ENCODE data around the gene DOK1. TPM values are rescaled to one million over a fixed set of nuclear protein-coding genes. Genes with fewer than 3 reads are reported as not detected.
A peak's percentile ranks its signal among the peaks of the same experiment; 100 is the strongest.

The DOK1 gene
- total RNA-seq, 1 experiment from 2014 or later = 24.7 TPM

DNA sequence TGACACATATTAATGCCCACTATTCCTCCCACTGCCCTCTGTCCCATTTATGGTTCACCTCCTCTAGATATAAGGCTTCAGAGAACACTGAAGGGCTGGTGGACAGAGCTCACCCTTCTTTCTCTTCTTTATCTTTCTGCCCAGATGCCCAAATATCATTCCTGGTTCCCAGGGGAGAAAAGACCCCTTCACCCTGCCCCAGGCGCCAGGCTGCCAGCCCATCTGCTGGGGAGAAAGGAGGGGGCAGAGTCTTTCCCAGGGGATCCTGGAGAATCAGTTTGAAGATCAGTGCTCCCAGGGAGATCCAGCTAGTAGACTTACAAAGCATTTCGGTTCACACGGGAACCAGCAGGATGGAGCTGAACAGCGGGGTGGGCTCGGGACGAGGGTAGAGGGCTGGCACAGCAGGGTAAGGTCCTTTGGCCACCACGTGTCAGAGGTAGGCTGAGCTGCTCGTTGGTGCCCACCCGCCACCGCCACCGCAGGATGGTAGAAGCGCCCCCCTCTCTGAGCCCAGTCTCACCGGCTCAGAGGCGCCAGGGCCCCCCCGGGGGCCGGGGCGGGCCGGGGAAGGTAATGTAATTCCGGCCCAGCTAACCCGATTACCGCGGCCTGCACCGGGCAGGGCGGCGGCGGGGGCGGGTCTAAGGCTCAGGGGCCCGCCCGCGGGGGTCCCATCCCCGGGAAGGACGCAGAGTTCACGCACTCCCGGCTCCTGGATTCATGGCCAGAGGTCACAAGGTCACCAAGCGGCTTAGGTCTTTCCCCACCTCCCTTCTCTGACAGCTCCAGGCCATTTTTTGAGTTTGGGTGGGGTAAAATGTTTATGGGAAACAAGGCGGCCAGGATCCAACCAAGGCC lies 41.5 kb upstream of the DOK1 start:
- H3K27ac ChIP-seq (ENCODE audit: low read length) = no peak overlapping the region
- no peak overlapping the region for H3K4me3 ChIP-seq (ENCODE audit: low read length)
- H3K4me2 ChIP-seq (ENCODE audit: low read depth, low read length, poor library complexity, severe bottlenecking) = no peak overlapping the region

DNA sequence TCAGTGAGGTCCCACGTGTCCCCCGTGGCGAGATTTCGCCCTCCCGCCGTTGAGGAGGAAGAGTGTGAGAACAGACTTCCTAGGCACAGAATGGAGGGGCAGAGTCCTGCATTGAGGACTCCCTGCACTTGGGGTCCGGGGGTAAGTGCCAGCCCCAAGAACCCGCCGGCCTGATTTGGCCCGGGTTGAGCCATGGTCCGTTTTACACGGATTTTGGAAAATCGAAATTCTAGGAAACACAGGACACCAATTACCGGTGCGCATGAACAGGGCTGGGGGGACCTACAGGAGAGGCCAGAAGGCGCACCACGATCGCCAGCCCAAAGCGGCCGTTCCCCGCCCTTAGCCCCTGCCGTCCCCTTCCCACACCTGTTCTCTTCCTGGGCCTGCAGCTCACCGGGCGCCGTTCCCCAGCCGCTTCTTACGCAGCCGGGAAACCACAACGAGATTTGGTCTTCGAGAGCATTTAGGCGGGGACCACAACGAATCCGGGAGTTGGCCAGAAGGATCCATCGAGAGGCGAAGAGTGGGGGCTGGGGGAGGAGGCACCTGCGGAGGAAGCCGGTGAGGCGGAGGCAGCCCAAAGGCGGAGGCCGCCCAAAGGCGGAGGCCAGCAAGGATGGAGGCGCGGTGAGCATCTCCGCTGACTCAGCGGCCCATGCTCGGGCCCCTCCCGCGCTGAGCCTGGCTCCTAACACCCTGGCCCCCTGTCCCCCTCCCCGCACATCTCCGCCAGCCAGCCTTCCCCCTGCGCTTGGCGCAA lies 40.7 kb upstream of the DOK1 start:
- H3K9ac ChIP-seq (ENCODE audit: low read length) = no peak overlapping the region
- H3K79me2 ChIP-seq (ENCODE audit: low read length) = no peaks in the 10 kb centered on the region
- DNase-seq = no peak
- H3K9me3 ChIP-seq (ENCODE audit: low read length) = no peaks in the 10 kb centered on the region
- H3K9me2 ChIP-seq (replicated peaks; ENCODE audit: insufficient read depth, low read length) = no peaks in the 10 kb centered on the region
- no peaks in the 10 kb centered on the region for H3K27me3 ChIP-seq (ENCODE audit: low read length)
- peak overlapping the region; percentile 27 for H3K4me2 ChIP-seq (ENCODE audit: low read depth, low read length, poor library complexity, severe bottlenecking)
- peaks cover 5% of the 10 kb centered on the region for H3K4me1 ChIP-seq (ENCODE audit: low read length)
- no peak overlapping the region for H3K4me3 ChIP-seq (ENCODE audit: low read length)
- H4K20me1 ChIP-seq (ENCODE audit: insufficient read depth, low read depth, low read length) = no peaks in the 10 kb centered on the region
- H2AFZ ChIP-seq (ENCODE audit: low read length) = no peak overlapping the region
- H3K36me3 ChIP-seq (ENCODE audit: insufficient read depth, low read length) = no peaks in the 10 kb centered on the region
- H3K27ac ChIP-seq (ENCODE audit: low read length) = no peak overlapping the region

More for the DNA sequence above, 41.5 kb upstream of the DOK1 start:
- DNase-seq = no peak
- Histone ChIP-seq H3K9me3 (ENCODE audit: low read length) (no peaks in the 10 kb centered on the region), H3K79me2 (ENCODE audit: low read length) (no peaks in the 10 kb centered on the region), H3K36me3 (ENCODE audit: insufficient read depth, low read length) (no peaks in the 10 kb centered on the region), H2AFZ (ENCODE audit: low read length) (no peak overlapping the region), H3K4me1 (ENCODE audit: low read length) (peaks cover 11% of the 10 kb centered on the region), H3K27me3 (ENCODE audit: low read length) (no peaks in the 10 kb centered on the region), H3K9ac (ENCODE audit: low read length) (no peak overlapping the region), H4K20me1 (ENCODE audit: insufficient read depth, low read depth, low read length) (no peaks in the 10 kb centered on the region), H3K9me2 (replicated peaks; ENCODE audit: insufficient read depth, low read length) (no peaks in the 10 kb centered on the region)

DNA sequence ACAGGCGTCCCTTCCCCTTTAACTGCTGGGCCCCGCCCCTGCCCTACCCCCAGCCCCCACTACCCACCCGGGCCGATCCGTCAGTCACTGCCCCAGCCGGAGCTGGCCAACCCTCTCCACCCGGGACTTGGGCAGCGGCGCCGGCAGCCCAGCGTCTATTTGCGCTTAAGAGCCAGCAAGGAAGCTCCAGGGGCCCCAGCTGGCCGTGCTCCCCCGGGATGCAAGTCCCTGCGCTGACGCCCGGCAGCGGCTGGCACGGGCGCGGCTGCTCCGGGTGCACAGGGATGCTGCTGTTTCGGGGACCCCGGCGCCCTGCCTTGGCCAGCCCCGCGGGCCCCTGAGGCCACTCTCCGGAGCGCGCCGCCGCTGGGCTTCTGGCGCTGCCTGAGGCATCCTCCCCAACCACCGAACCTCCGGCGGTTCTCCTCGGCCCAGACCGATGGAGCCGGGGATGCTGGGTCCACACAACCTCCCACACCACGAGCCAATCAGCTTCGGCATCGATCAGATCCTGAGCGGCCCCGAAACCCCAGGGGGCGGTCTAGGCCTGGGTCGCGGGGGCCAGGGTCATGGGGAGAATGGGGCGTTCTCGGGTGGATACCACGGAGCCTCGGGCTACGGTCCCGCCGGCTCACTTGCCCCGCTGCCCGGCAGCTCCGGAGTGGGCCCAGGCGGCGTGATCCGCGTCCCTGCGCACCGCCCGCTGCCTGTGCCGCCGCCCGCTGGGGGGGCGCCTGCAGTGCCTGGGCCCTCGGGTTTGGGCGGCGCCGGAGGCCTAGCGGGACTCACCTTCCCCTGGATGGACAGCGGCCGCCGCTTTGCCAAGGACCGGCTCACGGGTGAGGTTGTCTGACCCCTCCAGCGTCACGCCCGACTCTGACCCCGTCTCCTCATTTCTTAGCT lies 39.9 kb upstream of the DOK1 start, which contains the start of gene TLX2:
TLX2 (plus strand) TSS at position 83 of the 903 bp plus-strand sequence; CDS start at position 440, 357 bp downstream.
- Histone ChIP-seq H3K4me1 (ENCODE audit: low read length) (peaks cover 5% of the 10 kb centered on the region), H3K27ac (ENCODE audit: low read length) (no peak within 1 kb of the TSS), H2AFZ (ENCODE audit: low read length) (no peak within 1 kb of the TSS), H4K20me1 (ENCODE audit: insufficient read depth, low read depth, low read length) (no peaks in the 10 kb centered on the region), H3K4me3 (ENCODE audit: low read length) (no peak within 1 kb of the TSS), H3K9me2 (replicated peaks; ENCODE audit: insufficient read depth, low read length) (no peaks in the 10 kb centered on the region), H3K36me3 (ENCODE audit: insufficient read depth, low read length) (no peaks in the 10 kb centered on the region), H3K27me3 (ENCODE audit: low read length) (no peaks in the 10 kb centered on the region), H3K9ac (ENCODE audit: low read length) (no peak within 1 kb of the TSS), H3K79me2 (ENCODE audit: low read length) (no peaks in the 10 kb centered on the region), H3K4me2 (ENCODE audit: low read depth, low read length, poor library complexity, severe bottlenecking) (peak within 1 kb of the TSS; percentile 27), H3K9me3 (ENCODE audit: low read length) (no peaks in the 10 kb centered on the region)
- DNase-seq = no peak

DNA sequence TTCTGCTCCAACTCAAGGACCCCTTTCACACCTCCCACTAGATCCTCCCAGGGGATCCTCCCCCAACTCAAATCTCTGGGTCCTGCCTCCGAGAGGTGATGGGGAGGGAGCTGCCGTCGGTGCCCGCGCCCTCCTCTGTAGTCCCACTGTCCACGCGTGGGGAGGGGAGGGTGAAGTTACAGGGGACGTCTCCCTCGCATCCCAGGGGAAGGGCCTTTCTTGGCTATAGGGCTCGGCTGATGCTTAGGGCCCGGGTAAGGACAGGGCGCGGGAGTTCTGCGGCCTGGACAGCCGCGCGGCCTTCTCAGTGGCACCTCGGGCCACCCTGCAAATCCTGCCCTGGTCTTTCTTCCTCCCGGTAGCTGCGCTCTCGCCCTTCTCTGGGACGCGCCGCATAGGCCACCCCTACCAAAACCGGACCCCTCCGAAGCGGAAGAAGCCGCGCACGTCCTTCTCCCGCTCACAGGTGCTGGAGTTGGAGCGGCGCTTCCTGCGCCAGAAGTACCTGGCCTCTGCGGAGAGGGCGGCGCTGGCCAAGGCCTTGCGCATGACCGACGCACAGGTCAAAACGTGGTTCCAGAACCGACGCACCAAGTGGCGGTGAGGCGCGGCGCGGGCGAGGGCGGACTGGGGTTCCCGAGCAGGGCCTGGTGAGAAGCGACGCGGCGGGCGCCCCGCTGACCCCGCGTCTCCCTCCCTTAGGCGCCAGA lies 39.1 kb upstream of the DOK1 start:
- Histone ChIP-seq H4K20me1 (ENCODE audit: insufficient read depth, low read depth, low read length) (no peaks in the 10 kb centered on the region), H3K9me3 (ENCODE audit: low read length) (no peaks in the 10 kb centered on the region), H2AFZ (ENCODE audit: low read length) (no peak overlapping the region), H3K36me3 (ENCODE audit: insufficient read depth, low read length) (no peaks in the 10 kb centered on the region), H3K4me3 (ENCODE audit: low read length) (no peak overlapping the region), H3K27me3 (ENCODE audit: low read length) (no peaks in the 10 kb centered on the region), H3K27ac (ENCODE audit: low read length) (no peak overlapping the region), H3K4me1 (ENCODE audit: low read length) (peaks cover 5% of the 10 kb centered on the region), H3K9me2 (replicated peaks; ENCODE audit: insufficient read depth, low read length) (no peaks in the 10 kb centered on the region), H3K4me2 (ENCODE audit: low read depth, low read length, poor library complexity, severe bottlenecking) (no peak overlapping the region), H3K9ac (ENCODE audit: low read length) (no peak overlapping the region), H3K79me2 (ENCODE audit: low read length) (no peaks in the 10 kb centered on the region)
- no peak for DNase-seq

DNA sequence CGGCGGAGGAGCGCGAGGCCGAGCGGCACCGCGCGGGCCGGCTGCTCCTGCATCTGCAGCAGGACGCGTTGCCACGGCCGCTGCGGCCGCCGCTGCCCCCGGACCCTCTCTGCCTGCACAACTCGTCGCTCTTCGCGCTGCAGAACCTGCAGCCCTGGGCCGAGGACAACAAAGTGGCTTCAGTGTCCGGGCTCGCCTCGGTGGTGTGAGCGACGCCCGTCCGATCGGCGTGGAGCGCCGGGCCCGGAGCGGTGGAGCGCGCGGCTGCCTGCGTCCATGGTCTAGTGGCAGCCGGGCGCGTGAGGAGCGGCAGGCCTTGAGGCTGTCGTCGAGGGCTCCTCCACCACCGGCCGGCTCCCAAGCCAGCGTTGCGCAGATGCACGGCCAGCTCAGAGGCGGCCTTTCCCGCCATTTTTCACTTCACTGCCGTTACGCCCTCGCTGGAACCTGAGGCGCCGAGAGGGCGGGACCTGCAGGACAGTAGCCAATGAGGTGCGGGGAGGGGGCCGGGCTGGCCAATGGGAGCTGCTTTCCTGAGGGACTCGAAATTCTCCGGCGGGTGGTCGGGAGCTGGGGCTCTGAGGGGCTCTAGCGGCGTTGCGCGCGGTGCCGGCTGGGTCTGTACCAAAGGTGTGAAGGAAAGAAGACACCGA lies 38.4 kb upstream of the DOK1 start:
- no peaks in the 10 kb centered on the region for H3K9me2 ChIP-seq (replicated peaks; ENCODE audit: insufficient read depth, low read length)
- no peak overlapping the region for H3K4me3 ChIP-seq (ENCODE audit: low read length)
- no peak overlapping the region for H3K4me2 ChIP-seq (ENCODE audit: low read depth, low read length, poor library complexity, severe bottlenecking)
- no peaks in the 10 kb centered on the region for H3K9me3 ChIP-seq (ENCODE audit: low read length)
- no peaks in the 10 kb centered on the region for H3K27me3 ChIP-seq (ENCODE audit: low read length)
- no peak for DNase-seq
- no peaks in the 10 kb centered on the region for H4K20me1 ChIP-seq (ENCODE audit: insufficient read depth, low read depth, low read length)
- H3K9ac ChIP-seq (ENCODE audit: low read length) = no peak overlapping the region
- H3K36me3 ChIP-seq (ENCODE audit: insufficient read depth, low read length) = no peaks in the 10 kb centered on the region
- H3K79me2 ChIP-seq (ENCODE audit: low read length) = no peaks in the 10 kb centered on the region
- H3K4me1 ChIP-seq (ENCODE audit: low read length) = peaks cover 5% of the 10 kb centered on the region
- H3K27ac ChIP-seq (ENCODE audit: low read length) = no peak overlapping the region
- no peak overlapping the region for H2AFZ ChIP-seq (ENCODE audit: low read length)

DNA sequence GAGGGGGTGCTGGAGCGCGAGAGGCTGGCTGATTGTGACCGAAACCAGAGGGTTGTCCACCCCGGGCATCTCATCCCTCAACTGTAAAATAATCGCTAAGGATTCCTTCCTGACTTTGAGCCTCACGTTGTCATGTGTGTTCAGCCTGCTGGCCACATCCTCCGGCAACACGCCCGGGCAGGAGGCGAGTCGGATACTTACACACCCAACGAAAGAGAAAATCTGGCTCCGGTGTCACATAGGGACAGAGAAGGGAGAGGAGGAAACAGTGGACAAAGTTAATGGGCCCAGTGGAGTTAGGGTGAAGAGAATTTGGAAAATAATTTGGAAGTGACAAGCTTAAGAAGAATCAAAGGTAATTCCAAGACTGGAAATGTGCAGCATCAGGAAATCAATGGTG lies 37.9 kb upstream of the DOK1 start:
- H3K36me3 ChIP-seq (ENCODE audit: insufficient read depth, low read length) = no peaks in the 10 kb centered on the region
- no peaks in the 10 kb centered on the region for H3K9me2 ChIP-seq (replicated peaks; ENCODE audit: insufficient read depth, low read length)
- DNase-seq = no peak
- H3K4me3 ChIP-seq (ENCODE audit: low read length) = no peak overlapping the region
- peaks cover 5% of the 10 kb centered on the region for H3K4me1 ChIP-seq (ENCODE audit: low read length)
- H3K27me3 ChIP-seq (ENCODE audit: low read length) = no peaks in the 10 kb centered on the region
- no peaks in the 10 kb centered on the region for H3K9me3 ChIP-seq (ENCODE audit: low read length)
- H3K4me2 ChIP-seq (ENCODE audit: low read depth, low read length, poor library complexity, severe bottlenecking) = no peak overlapping the region
- H3K9ac ChIP-seq (ENCODE audit: low read length) = no peak overlapping the region
- H2AFZ ChIP-seq (ENCODE audit: low read length) = no peak overlapping the region
- no peaks in the 10 kb centered on the region for H3K79me2 ChIP-seq (ENCODE audit: low read length)
- H3K27ac ChIP-seq (ENCODE audit: low read length) = no peak overlapping the region
- no peaks in the 10 kb centered on the region for H4K20me1 ChIP-seq (ENCODE audit: insufficient read depth, low read depth, low read length)

DNA sequence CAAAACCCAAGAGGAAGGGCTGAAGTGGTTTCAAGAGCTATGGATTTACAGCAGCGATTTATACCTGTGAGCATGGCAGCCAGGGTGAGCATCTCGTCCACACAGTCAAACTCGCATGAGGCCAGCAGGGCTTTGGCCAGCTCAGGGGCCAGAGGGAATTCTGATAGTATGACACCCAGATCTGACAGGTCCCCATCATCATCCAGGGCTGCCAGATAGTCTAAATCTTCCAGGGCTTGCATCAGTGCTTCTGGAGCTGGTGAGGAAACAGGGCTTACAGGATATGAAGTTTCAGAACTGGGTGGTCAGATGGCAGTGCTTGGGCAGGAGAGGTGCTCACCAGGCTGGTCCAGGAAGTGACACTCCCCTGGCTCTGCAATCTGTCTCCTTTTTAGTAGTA lies 32.0 kb upstream of the DOK1 start:
- Histone ChIP-seq H3K27me3 (ENCODE audit: low read length) (no peaks in the 10 kb centered on the region), H4K20me1 (ENCODE audit: insufficient read depth, low read depth, low read length) (peaks cover under 1% of the 10 kb centered on the region; the same call in 1 of the 2 replicates), H3K4me3 (ENCODE audit: low read length) (no peak overlapping the region), H3K27ac (ENCODE audit: low read length) (no peak overlapping the region), H3K4me1 (ENCODE audit: low read length) (peaks cover 12% of the 10 kb centered on the region), H3K9me3 (ENCODE audit: low read length) (no peaks in the 10 kb centered on the region), H3K79me2 (ENCODE audit: low read length) (peaks cover under 1% of the 10 kb centered on the region; the same call in 1 of the 2 replicates), H3K4me2 (ENCODE audit: low read depth, low read length, poor library complexity, severe bottlenecking) (no peak overlapping the region), H3K9me2 (replicated peaks; ENCODE audit: insufficient read depth, low read length) (no peaks in the 10 kb centered on the region), H3K9ac (ENCODE audit: low read length) (no peak overlapping the region), H3K36me3 (ENCODE audit: insufficient read depth, low read length) (peaks cover 23% of the 10 kb centered on the region), H2AFZ (ENCODE audit: low read length) (no peak overlapping the region)
- no peak for DNase-seq
